Measurements from ENCODE around the gene WDR5B. TPM values are rescaled to one million over a fixed set of nuclear protein-coding genes. Genes with fewer than 3 reads are reported as not detected.

WDR5B gene
- total RNA-seq, 1 experiment from 2014 or later = 6.0 TPM

- no peak for DNase-seq (ENCODE audit: low read depth)
Measured at GRCh38 chr3:122409446-122409845, 6.4 kb downstream of the WDR5B start.

GRCh38 chr3:122407946-122408345 lies 7.9 kb downstream of the WDR5B start:
- DNase-seq (ENCODE audit: low read depth) = no peak

GRCh38 chr3:122406198-122406597 lies 9.7 kb downstream of the WDR5B start:
- DNase-seq (ENCODE audit: low read depth) = no peak

- DNase-seq (ENCODE audit: low read depth) = no peak
Measured at GRCh38 chr3:122405015-122405414, 10.8 kb downstream of the WDR5B start.

- DNase-seq (ENCODE audit: low read depth) = peak; percentile 25
Measured at GRCh38 chr3:122403489-122403888, 12.4 kb downstream of the WDR5B start.

- DNase-seq (ENCODE audit: low read depth) = no peak
Measured at GRCh38 chr3:122398920-122399319, 16.9 kb downstream of the WDR5B start.

- DNase-seq (ENCODE audit: low read depth) = no peak
Measured at GRCh38 chr3:122397201-122397600, 18.7 kb downstream of the WDR5B start.

GRCh38 chr3:122396511-122396910 lies 19.4 kb downstream of the WDR5B start:
- no peak for DNase-seq (ENCODE audit: low read depth)

GRCh38 chr3:122395582-122395981 lies 20.3 kb downstream of the WDR5B start:
- DNase-seq (ENCODE audit: low read depth) = no peak

- no peak for DNase-seq (ENCODE audit: low read depth)
Measured at GRCh38 chr3:122394173-122394572, 21.7 kb downstream of the WDR5B start.

GRCh38 chr3:122392868-122393844 lies 22.7 kb downstream of the WDR5B start:
- DNase-seq (ENCODE audit: low read depth) = peak; percentile 55

GRCh38 chr3:122391681-122392446 lies 24.0 kb downstream of the WDR5B start:
- no peak for DNase-seq (ENCODE audit: low read depth)

GRCh38 chr3:122390665-122391064 lies 25.2 kb downstream of the WDR5B start:
- peak; percentile 27 for DNase-seq (ENCODE audit: low read depth)

- no peak for DNase-seq (ENCODE audit: low read depth)
Measured at GRCh38 chr3:122389892-122390291, 26.0 kb downstream of the WDR5B start.

- no peak for DNase-seq (ENCODE audit: low read depth)
Measured at GRCh38 chr3:122389197-122389596, 26.7 kb downstream of the WDR5B start.

- no peak for DNase-seq (ENCODE audit: low read depth)
Measured at GRCh38 chr3:122387709-122388108, 28.2 kb downstream of the WDR5B start.

GRCh38 chr3:122383771-122384697 lies 31.8 kb downstream of the WDR5B start, which contains the start of gene FAM162A:
FAM162A (plus strand) TSS chr3:122384182; CDS start chr3:122384266, 84 bp downstream.
- DNase-seq (ENCODE audit: low read depth) = peak; percentile 91

GRCh38 chr3:122382888-122383666 lies 32.8 kb downstream of the WDR5B start, which contains the start of gene MIX23:
MIX23 (minus strand) TSS chr3:122383231; CDS start chr3:122383224, 7 bp downstream.
- peak; percentile 85 for DNase-seq (ENCODE audit: low read depth)

GRCh38 chr3:122377975-122378374 lies 37.9 kb downstream of the WDR5B start:
- DNase-seq (ENCODE audit: low read depth) = no peak

GRCh38 chr3:122374034-122374433 lies 41.8 kb downstream of the WDR5B start:
- DNase-seq (ENCODE audit: low read depth) = no peak
